GM18873 (cell line): ENCODE data around the gene ARHGAP15.
A peak's percentile ranks its signal among the peaks of the same experiment; 100 is the strongest.

Experiments
- ATAC-seq: cut with Tn5 transposase; IDR thresholded peaks from one replicate; pipeline ENCODE4 v1.9.1; 2021; ENCODE audit warnings: mild to moderate bottlenecking, moderate library complexity, moderate number of reproducible peaks; ENCODE audit not compliant: unreplicated experiment, low FRiP score

ARHGAP15 gene

DNA sequence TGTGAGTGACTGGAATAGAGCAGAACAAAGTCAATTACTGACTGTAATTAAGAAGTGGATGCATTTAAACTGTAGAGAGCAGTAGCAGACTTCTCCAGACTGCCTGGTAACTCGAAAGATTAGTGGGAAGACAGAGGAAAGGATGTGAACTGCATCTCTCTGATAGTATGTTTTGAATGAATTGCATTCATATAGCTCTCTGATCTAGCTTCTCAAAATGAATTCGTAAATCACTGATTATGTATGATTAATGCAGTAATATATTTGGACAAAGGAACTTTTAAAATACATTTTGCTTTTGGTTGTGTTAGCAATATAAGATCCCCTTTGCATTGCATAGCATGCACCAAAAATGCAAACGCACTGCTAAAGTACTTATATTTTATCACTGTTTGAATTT lies 304.0 kb downstream of the ARHGAP15 start:
- ATAC-seq = no peak

GRCh38 chr2:143433840-143434239 lies 304.6 kb downstream of the ARHGAP15 start:
- no peak for ATAC-seq

GRCh38 chr2:143434445-143434844 lies 305.2 kb downstream of the ARHGAP15 start:
- no peak for ATAC-seq

DNA sequence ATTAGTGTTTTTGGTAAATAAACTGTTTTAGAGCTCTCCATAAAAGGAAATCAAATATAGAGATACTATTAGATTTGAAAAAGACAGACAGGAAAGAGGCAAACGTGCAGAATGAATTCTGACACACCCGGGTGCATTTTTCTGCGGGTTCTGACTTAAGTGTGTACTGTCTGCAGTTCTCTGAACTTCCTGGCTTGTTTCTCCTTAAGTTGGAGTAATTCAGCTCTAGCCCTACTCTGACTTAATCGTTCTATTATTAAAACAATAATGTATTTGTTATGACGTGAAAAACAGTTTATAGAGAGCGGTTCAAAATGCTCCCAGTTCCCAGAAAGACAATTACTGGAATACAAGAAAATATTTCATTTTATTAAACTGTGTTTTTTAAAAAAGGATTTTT lies 305.9 kb downstream of the ARHGAP15 start:
- ATAC-seq = no peak

GRCh38 chr2:143436951-143437350 lies 307.7 kb downstream of the ARHGAP15 start:
- ATAC-seq = no peak

DNA sequence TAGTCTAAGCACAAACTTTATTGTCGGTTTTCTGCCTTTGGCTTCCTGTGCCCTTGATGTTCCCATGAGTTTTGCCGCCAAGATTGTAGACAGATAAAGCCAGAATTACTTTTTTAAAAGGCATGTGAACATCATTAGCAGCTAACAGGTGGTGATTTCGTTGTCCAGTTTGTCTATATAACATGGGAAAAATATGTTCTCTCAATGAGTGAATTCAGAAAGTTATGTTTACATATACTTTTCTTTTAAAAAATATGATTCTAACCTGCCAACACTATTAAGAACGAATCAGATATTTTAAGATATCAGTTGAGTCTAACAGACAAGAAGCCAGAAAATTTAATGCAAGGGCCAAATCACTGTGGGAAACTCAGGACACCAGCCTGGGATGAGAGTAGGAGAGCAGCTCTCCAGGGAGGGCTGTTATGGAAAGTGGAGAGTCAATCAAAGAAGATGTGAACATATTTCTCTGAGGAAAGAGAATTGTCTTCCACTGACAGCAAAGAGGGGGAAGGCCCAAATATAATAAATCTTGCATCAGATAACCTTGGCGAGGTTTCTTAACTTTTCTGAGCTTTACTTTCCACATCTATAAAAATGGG lies 311.3 kb downstream of the ARHGAP15 start:
- ATAC-seq = no peak

- ATAC-seq = no peak
These were observed 313.0 kb downstream of the ARHGAP15 start for GRCh38 chr2:143442193-143442592.

DNA sequence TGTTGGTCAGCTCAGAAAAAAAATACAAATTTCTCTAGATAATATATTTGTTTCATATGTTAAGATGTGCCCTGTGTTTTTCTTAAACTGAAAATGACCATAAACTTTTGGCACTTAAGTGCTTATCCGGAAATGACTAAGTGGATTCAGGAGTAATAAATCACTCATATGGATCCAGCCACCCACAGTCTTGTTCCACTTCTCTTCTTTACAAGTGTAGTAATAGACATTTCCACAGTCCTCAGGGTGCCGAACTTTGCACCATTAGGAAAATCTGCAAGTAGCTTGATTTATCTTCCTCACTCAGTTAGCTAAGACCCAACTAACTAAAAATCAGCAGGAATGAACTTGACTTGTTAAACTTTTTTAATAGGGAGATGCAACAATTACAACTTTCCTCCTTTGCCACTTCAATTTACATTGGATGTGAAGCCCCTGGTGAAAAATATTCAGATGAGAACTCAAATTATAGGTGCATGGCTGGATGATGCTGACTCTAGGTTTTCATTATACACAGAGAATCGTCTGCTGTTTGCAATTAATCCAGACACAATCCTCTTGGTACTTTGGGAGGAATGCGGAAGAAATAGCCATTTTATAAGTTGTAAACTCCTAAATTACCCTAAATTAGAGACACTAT lies 322.5 kb downstream of the ARHGAP15 start:
- ATAC-seq = peak; percentile 86

GRCh38 chr2:143452817-143453451 lies 323.7 kb downstream of the ARHGAP15 start:
- ATAC-seq = no peak

DNA sequence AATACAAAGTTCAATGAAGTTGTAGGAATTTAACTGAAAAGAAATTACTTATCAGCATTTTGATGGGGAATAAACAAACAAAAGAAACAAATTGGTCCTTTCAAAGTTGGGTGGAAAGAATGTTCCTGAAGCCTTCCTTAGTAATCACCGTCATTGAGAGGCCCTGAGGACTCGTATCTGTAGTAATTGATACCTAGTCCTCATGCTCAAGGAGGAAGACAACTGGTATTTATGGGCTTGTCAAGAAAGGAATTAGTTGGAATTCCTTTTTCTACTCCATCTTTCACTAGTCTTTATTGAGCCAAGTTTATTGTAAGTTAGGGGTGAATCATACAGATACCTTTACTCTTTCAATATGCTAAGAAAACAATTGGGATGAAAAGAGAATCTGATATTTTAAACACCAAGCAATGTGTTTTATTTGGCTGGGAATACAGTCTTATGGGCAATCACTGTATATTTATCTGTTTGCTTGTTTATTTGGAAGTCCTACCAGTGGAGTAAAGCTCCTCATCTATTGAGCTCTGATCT lies 324.8 kb downstream of the ARHGAP15 start:
- ATAC-seq = no peak

- ATAC-seq = no peak
These were observed 326.1 kb downstream of the ARHGAP15 start for GRCh38 chr2:143455317-143455716.

GRCh38 chr2:143458258-143459190 lies 329.3 kb downstream of the ARHGAP15 start:
- no peak for ATAC-seq

- no peak for ATAC-seq
These were observed 331.2 kb downstream of the ARHGAP15 start for GRCh38 chr2:143460382-143460781.

GRCh38 chr2:143463719-143464118 lies 334.5 kb downstream of the ARHGAP15 start:
- ATAC-seq = peak; percentile 67

DNA sequence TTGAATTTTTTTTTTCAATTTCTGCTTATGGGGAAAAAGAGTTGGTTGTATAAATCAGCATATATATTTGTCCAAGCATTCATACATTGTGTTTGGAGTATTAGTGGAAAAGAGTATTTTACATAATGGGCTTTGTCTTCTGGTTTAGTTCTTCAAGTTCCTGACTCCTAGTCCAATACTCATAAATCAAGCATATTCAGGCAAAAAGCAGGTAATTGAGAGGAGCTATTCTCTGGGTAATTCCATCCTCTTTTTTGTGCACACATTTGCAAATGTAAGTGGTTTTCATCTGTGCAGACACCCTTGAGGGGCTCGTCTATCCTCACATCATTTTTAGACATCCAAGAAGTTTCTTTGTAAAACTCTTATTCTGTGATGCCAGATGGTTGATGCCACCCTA lies 337.2 kb downstream of the ARHGAP15 start:
- ATAC-seq = no peak

DNA sequence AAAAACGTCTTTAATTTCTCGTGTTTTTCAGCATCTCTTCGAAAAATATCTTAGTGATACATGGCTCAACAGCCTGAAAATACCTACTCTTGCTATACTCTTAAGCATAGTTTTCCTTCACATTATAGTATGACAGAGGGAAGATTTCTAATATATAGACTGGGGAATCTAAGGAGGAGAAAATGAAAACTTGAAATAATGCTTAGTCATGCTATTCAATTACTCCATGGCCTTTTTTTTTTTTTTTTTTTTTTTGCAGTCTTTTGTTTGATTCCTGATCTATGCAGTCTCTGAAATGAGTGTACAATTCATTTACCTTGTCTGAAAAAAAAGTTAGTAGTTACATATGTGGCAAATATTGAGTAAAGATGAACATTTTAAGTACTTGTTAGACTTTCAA lies 337.8 kb downstream of the ARHGAP15 start:
- no peak for ATAC-seq

DNA sequence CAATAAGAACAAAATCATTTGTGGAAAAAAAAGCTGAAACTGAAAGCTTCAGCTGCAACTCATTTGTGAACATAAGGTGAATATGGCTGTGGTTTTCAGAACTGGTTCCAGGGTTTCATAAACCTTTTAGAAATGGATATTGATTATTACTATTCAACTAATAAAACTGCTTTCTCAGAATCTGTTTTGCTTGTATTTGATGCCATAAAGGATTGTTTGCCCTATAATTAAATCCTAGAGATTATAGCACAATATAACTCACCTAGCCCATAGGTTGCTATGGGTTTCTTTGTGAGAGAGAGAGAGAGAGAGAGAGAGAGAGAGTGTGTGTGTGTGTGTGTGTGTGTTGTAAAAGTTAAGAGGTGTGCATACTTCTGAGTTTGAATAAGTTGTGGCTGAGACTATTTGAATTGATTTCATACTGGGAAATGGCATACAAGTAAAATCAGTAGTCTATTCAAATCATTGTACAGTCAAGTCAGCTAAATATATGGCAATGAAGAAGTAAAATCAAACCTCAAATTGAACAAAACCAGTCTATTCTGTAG lies 339.2 kb downstream of the ARHGAP15 start:
- peak; percentile 70 for ATAC-seq

DNA sequence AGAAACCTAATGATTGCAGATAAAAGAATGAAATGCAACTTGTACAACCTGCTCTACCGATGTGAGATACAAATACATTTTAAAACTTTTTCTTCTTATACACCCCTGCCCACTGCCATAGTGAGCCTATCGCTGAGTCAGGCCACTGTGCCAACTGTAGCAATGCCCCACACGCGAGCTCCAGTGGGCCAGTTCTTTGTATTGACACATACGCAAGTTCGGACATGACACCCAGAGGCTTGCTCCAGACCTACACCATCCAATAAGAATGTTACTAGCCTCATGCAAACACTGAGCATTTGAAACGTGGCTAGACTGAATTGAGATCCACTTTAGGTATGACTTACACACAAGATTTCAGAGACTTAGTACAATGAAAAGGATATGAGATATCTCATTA lies 340.1 kb downstream of the ARHGAP15 start:
- no peak for ATAC-seq

DNA sequence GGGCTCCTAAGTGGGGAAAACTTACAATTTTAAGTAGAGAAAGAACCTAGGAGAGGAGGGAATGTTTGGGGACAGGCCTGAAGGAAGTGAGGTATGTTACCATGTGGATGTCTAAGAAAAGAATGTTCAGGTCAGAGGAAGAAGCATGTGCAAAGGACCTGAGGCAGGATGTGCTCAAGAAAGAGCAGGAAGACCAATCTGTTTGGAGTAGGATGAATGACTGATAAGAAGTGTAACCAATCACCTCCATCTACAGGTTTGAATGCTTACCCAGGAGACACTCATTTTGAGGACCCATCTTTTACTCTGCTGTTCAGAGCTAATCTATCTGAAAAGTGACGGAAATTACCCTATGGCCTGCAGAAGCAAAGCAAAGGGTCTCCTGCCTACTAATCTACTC lies 342.3 kb downstream of the ARHGAP15 start:
- no peak for ATAC-seq

DNA sequence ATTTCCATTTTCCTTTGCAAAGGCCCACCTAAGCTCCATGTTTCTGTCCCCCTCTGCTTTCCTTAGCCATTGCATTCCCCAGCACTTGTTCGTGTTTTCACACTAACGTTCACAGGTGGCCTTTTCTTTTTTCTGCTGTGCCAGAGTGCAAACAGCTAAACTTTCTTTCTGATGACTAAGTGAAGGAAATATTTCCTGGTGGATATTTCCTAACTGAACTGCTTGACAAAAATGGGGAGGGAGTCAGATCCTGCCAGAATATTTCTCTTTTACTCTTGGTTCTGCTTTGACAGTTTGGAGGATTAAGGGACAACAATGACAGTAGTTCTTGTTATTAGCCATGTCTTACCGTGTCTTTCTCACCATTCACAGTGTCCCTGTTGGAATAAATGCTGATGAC lies 344.0 kb downstream of the ARHGAP15 start:
- no peak for ATAC-seq
